NCI-H1930 (cell line): ENCODE results near the gene CLEC16A.
A peak's percentile ranks its signal among the peaks of the same experiment; 100 is the strongest.

ENCODE experiments used
- DNase-seq, 2 experiments: peaks; one replicate each; lab custom pipeline; 2025; lab: John Stamatoyannopoulos, UW

The CLEC16A gene

DNA sequence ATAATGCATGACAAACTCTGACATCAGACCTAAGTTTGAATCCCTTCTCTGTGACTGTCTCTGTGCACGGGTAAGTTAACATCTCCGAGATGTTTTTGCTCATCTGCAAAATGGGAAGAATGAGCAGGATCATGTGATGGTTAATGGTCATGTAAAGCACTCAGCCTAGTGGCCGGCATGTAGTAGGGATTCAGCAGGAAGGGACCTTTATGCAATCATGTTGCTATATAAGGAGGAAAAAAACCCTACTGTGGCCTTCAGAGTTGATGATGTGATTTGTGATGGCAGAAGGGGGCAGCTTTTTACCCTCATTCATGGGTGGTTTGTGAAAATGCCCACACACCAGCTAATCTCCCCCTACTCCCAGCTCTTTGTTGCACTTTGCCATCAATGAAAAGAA, 24.1 kb downstream of the CLEC16A start:
- no peak for DNase-seq

DNA sequence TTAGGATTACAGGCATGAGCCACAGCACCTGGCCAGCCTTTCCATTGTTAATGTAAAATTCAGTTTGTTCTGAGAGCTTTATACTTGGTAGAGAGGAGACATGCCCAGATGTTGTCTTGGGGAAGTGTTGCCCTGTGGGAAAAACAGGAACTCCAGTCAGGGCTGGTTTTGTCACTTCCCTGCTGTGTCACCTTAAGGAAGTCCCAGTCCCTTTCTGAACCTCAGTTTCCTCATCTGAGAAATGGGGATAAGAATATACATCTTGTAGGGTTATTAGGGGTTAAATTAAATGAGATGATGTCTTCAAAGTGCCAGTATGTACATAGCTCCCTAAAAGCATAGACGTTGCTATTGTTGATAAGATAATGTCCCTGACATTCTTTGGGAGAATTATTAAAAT, 25.3 kb downstream of the CLEC16A start:
- no peak for DNase-seq

DNA sequence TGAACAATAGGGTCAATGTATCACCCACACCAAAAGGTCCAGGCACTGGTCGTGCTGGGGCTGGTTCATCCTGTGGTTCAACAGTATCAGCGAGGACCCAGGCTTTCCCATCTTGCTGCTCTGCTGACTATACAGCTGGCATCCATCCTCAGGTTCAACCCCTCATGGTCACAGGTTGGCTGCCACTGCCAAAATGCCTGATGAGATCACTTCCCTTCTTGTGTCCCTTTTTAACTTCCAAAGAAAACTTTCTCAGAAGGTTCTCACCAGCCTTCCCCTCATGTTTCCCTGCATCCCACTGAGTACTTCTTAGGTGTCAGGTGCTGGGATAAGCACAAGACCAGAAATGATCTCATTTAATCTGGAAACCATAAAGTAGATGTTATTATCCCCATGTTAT, 25.7 kb downstream of the CLEC16A start:
- no peak for DNase-seq

DNA sequence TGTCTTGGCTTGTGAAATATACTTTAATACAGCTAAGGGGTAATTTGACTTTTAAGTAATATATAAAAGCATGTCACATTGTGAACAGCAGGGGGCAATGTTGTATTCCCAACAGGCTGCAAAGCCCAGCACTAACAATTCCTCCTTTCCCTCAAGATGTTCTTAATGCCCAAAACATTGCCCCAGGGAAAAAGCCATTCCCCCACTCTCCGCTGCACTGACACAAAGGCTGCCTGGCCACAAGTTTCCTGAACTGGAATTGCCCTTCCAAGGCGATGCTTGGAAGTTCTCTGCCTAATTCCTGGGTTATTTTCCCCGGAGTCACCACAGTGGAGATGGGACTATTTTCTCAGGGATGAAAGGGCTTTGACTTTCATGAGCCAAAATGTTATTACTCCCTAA, 27.2 kb downstream of the CLEC16A start:
- DNase-seq, result peak in 1 of 2 experiments; percentile 18

DNA sequence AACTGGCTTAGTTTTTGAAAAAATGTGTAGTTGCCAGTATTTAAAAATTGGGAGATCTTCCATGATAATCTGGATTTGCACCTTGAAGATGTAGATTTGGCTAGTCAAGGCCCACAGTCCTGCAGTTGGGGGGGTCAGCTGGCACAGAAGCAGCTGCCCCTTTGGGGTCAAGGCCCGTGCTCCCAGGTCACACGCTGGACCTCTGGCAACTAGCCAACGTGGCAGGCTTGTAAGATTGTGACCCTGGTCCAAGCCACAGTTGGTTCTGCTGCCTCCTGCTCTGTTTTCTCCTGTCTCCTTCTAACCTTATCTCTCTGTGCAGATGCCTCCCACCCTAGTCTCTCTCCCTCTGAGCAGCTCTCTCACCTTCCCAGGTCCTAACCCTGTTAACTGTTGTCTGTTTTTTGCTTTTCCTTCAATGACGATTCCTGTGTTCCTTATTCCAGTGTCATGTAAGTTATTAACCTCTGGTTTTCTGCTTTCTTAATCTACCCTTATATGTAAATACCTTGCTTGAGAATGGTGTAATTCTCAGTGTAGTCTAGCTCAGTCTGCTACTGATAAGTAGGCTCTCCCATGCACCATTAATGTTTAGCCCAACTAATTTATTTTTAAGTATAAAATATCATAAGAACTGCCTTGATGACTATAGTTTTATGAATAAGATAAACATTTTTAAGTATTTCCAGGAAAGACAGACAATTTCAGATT, 27.9 kb downstream of the CLEC16A start:
- DNase-seq, result no peak

DNA sequence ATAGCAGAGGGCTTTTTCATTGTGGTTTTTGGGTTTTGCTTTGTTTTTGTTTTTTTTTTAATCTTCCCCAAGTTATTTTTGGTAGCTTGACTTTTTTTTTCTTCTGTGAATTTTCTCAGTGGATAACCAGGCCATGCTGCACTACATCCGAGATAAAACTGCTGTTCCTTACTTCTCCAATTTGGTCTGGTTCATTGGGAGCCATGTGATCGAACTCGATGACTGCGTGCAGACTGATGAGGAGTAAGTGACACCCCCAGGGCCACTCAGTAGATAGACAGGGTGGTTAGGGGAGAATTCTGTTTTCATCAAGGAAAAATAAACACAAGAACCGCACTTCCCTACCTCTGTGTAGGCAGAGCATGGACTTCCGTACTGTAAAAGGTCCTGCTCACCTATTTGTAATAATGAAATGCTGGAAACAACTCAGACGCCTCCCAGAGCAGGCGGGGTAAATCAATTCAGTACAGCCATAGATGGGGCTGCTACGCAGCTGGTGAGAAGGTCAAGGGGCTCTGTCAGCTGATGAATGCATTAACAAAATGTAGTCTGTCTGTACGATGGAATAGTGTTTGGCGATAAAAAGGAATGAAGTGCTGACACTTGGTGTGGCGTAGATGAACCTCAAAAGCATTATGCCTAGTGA, 28.6 kb downstream of the CLEC16A start:
- DNase-seq, result no peak

DNA sequence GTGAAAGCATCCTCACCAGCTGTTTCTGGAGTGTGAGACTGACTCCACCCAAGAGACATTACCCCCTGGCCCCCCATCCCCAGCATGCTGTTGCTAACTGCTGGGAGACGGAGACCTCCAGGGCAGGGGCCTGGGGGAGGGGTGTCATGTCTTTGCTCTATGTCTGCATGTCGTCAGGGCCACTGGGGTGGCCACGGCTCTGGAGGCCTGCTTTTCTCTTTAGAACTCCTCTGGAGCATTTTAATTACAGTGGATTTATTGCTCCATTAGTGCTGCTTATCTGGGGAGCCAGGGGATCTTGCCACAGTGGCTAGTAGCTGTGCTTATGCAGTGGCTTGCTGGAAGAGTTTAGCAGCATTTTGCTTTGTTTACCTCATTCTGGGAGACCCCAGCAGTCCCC, 32.3 kb downstream of the CLEC16A start:
- no peak for DNase-seq

DNA sequence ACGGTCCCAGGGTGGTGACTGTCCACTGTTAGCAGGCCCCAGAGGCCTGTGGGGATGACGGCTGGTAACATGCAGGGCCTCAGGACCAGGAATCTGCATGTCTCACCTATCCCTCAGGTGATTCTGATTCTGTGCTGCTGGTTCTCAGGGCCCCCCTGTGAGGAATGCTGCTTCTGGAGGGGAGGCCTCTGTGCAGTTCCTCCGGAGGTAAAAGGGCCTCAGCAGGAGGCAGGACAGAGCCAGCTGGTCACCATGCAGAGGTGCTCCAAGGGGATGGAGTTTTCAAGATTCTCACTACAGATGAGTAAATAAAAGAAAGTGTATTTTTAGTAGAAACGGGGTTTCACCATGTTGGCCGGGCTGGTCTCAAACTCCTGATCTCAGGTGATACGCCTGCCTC, 33.8 kb downstream of the CLEC16A start:
- DNase-seq, result no peak

DNA sequence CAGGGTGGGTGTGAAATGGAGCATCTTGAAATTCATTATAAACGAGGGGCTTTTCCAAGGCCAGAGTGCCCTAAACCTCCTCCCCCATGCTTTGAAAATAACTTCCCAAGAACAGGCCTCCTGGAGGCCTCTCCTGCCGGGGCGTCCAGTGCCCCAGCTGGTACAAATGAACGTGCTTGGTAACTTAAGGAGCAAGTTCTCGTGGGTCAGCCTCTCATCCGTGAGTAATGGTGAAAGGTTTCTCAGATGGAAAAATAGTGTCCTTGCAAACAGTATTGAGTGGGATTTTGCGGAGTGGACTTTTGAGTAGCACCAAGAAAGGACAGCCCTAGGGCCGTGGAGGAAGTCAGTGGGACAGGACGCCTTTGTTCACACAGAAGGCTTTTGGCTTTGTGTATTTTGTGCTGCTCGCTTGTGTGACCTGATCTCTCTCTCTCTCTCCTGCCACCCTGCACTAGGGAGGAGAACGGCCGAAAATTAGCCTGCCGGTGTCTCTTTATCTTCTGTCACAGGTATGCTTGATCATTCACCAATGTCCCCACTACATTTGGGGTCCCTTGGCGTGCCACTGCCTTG, 34.6 kb downstream of the CLEC16A start:
- no peak for DNase-seq

DNA sequence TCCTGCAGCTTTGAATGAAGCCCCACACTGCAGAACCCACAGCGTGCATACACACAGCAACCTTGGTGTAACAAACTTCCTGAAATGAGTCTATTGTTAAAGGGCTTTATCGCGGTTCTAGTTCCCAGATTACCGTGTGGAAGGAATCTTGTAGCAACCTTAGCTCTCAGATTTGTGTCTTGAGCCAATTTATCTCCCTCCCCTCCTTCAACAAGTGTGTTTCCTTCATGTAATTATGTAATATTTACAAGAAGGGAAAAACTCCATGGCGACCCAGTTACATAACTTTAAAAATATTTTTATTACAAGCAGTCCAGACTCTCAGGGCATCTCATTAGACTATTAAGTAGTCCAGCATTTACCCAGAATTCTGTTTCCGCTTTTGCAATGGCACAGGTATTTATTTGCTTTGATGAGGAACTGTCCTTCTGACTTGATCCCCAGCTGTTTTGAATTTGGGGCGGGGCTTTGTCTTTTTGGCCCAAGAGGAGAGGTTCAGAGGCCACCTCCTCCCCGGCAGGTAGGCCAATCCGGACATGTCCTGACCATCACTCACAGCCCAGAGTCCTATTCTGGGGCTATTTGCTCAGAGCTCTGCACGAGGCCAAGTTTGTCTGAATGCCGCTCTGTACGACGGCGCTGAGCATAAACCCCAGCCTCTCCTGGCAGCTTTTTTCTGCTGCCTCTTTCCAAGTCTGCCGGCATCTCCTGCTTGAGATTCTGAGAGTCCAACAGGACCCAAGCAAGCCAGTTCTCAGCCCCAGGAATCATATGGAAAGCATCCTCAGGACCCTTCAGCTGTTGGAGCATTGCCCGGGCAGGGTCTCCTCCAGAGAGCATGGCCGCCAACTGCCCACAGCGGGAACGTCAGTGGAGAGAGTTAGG, 35.6 kb downstream of the CLEC16A start:
- no peak for DNase-seq

DNA sequence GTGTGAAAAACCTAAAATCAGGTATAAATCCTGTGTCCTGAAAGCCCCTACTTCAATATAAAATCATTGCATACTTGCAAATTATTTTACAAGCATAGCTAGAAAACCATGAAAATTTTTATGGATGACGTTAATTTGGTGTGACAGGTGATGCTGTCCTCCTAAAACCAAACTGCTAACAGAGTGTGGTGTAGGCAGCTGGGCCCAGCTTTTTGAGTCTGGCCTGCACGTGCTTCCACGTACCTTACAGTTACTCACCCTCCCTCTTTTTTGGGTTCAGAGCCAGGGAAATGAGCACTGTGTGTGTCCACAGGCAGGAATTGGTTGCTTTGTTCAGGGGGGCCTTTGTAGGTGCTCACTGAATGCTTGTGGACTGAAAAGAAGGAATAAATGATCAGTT, 36.4 kb downstream of the CLEC16A start:
- no peak for DNase-seq

DNA sequence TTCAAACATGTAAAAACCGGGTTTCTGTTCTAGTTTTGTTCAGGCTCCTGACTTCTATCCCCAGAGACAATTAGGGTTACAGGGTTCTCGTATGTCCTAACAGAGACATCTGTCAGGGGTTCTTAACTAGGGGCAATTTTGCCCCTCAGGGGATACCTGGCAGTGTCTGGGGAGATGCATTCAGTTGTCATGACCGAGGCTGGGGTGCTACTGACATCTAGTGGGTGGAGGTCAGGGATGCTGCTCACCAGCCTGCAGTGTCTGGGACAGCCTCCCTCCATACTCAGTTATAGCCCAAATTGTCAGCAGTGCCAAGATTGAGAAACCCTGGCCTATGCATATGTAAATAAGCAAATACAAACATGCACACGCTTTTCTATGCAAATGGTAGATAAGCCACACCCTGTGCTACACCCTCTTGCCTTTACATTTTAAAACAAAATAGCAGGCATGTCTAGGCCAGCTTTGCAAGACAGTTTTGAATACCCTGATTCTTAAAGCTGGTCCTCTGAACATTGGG, 37.4 kb downstream of the CLEC16A start:
- DNase-seq, result no peak

DNA sequence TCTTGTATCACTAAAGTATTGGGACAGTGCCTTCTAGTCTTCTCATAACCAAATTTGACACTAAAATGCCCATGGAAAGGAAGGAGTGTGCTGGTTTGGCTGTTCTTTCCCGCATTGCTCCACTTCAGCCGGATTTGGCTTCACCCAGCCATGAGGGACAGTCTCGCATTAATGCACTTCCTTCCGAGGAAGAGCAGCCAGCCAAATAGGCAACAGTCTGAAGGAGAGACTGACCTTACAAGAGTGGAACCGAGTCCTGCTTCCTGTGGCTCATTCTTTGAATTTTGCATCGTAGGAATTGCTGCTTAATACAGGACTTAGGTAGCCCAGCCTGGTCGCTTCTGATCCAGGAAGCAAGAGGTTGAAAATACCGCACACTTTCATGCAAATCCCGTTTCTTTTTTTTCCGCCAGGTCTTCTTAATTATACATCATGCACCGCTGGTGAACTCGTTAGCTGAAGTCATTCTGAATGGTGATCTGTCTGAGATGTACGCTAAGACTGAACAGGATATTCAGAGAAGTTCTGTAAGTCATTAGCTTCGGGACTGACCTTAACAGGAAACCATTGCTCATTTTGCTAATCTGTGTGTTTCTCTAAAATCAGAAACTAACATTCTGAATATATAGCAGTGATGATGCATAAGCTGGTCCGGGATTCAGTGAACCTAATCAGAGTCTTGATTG, 38.2 kb downstream of the CLEC16A start:
- DNase-seq, result no peak

DNA sequence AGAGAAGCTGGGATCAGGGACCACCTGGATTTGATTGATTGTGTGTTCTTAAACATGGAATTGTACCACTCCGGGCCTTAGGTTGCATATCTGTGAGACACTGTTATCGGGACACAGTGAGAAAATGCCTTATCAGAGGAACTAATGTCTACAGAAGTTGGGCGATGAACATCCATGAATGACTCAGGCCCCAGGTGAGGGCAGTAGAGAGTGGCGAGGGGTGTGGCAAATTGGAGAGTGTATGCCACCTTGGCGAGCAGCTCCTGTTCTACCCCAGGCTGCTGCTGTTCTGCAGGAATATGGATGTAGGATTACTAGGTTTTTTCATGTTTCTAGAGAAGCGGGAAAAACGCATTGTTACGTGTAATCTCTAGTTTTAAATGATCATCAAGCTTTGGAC, 38.8 kb downstream of the CLEC16A start:
- DNase-seq, result no peak

DNA sequence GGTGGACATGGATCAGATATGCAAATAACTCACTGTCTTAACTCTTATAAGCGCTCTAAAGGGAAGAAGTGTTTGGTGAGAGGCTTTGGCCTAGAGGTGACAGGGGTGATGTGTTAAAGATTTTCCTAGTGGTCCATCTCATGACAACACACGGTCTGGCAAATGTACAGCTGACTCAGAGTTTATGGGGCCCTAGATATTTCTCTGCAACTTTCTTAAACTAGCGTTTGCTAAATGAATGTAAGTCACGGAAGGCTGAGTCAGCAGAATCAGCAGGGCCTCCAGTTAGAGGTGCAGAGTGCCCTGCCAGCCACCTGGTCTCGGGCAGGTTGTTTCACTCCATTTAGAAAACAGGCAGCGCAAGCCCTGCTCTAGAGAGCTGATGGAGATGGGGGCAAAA, 40.1 kb downstream of the CLEC16A start:
- DNase-seq, result no peak

DNA sequence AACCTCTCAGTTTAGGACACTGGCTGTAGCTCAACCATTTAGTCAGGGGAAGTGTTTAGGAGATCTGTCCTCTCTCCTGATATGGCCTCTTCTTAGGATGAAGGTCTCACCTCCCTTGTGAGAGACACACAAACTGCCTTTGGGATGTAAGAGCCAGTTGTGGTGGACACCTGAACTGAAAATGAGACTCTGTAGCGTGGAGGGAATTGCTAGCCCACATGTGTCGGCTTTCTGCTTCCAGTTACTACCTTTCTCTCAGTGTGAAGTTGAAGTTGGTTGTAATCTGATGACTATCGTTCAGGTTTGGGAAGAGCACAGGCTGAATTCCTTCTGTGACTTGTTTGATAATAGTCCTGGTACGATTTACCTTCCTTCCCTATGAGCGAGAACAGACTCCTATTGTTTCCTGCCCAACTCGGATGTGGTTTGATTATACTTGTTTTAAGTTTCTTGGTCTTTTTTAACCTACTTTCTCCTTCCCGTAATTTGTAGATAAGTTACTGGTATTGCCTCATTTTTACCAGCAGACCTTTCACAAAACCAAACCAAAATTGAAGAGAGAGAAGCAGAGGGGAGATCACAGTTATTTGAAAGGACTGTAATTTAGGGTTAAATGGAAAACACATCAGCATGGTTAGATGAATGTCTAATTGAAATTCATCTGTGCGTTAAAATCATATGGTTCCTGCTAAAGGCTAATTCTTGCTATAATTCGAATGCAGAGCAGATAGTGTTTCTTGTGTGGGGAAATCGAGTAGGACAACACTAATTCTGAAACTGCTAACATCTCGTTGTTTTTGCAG, 43.2 kb downstream of the CLEC16A start:
- no peak for DNase-seq

DNA sequence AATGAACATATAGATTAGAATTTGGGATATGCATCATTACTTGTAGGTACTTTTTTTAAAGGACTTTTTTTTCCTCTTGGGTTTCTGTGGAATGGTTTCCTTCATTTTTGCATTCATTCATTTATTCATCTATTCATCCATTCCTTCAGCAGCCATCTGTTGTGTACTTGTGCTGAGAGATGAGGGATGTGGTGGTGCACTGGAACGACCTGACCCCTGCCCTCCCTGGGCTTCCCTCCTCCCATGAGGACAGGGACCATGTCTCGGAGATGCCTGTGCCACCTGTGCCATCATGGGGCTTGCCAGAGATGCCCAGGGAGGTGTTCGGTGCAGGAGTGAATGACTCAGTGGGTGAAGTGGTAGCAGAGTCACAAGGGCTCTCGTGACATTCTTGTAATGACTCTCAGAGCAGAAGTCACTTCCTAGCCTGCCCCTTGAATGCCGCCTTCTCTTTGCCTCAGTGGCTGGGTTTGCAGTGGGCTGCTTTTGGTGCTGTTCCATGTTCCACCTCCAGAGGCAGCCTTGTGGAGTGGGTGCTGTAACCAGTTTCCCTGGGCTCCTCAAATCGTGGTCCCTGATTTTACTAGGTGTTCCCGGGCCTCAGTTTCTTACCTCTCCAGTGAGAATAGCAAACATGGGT, 43.9 kb downstream of the CLEC16A start:
- no peak for DNase-seq

DNA sequence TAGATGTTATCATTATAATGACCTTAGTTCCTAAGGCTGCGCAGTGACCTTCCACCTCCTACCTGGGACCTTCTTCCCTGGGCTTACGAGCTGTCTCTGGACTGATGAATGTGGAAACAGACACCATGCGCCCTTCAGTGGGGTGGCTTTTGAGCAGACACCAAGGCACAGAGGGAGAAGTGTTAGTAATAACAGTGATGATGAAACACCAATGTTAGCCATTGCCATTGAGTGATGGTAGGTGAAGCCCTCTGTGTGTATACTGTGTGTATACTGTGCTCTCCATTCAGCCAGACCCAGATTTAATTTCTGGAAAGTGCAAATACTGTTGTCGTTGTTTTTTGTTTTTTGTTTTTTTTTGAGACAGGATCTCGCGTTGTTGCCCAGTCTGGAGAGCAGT, 44.5 kb downstream of the CLEC16A start:
- DNase-seq, result no peak

DNA sequence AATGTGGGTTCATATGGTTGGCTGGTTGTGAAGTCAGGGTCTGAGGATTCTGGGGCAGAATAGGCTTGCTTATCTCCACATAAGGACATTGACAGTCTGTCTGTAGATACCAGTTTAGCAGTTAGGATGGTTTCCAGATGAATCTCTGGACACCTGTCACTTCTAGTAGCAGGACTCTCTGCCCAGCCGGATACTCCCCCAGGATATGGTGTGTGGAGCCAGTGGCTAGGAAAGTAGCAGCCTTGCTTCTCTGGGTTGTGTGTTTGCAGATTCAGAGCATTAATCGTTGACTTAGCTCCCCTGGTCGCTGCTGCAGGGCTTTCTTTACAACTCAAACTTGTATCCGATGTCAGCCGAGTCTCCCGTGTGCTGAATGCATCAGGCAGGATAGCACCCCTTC, 45.2 kb downstream of the CLEC16A start:
- DNase-seq, result no peak

DNA sequence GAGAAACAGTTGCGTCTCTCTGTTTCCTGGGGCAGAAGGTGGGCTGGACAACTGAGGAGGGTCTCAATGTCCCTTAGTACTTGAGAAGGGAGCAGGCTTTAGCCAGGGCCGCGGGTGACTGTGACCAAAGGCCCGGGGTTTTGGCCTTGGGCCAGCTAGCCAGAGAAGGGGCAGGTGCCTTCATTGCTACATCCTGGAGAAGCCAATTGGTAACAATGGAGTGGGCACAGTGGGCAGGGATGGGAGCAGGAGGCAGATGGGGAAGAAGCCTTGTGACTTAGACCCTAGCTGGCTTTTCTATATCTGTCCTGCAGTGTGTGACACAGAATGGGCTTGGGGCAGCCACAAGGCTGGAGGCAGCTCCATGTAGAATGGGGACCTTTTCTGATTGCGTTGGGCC, 46.0 kb downstream of the CLEC16A start:
- no peak for DNase-seq
